ENCODE results near the gene SF3B6. TPM values are rescaled to one million over a fixed set of nuclear protein-coding genes. Genes with fewer than 3 reads are reported as not detected.

The SF3B6 gene, protein sequence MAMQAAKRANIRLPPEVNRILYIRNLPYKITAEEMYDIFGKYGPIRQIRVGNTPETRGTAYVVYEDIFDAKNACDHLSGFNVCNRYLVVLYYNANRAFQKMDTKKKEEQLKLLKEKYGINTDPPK
- 98.3 and 164 TPM in 2 replicates for total RNA-seq

DNA sequence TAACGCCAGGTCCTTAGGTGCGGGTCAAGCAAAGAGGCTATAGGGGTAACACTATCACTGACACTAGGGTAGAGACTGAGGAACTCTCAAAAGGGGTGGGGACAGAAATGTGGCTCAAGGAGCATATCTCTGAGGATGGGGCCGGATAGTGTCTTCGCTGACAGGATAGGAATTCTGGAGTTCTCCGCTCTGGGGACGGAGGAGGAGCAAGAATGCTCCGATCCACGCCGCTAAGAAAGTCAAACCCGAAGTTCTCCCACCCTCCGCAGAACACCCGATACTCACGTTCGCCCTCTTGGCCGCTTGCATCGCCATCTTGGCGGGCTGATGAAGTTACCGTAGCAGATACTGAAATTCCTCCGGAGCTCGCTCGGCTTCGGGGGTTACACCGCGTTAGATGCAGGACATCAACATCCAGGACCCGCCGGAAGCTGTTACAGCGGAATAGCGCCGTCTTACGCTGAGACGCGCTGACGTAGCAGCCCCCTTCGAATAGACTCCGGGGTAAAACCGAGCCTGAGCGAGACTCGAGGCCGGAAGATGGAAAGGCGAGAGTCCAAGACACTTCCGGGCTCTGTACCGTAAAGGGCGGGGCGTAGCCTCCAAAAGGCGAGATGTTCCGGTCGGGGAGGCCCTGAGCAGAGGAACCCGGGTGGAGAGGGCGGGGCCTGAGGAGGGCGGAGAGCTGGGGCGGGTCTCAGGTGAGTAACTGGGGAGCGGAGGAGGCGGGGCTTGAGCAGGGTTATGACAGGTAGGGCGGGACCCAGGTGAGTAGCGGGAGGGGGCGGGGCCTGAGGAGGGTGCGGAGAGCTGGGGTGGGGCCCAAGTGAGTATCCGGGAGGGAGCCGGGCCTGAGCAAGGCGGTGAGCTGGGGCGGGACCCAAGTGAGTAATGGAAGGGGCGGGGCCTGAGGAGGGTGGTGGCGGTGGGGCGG lies at the start of gene SF3B6:
TSS of gene SF3B6 (minus strand) at position 412 of the 934 bp plus-strand sequence. CDS start at position 315, 97 bp downstream.

DNA sequence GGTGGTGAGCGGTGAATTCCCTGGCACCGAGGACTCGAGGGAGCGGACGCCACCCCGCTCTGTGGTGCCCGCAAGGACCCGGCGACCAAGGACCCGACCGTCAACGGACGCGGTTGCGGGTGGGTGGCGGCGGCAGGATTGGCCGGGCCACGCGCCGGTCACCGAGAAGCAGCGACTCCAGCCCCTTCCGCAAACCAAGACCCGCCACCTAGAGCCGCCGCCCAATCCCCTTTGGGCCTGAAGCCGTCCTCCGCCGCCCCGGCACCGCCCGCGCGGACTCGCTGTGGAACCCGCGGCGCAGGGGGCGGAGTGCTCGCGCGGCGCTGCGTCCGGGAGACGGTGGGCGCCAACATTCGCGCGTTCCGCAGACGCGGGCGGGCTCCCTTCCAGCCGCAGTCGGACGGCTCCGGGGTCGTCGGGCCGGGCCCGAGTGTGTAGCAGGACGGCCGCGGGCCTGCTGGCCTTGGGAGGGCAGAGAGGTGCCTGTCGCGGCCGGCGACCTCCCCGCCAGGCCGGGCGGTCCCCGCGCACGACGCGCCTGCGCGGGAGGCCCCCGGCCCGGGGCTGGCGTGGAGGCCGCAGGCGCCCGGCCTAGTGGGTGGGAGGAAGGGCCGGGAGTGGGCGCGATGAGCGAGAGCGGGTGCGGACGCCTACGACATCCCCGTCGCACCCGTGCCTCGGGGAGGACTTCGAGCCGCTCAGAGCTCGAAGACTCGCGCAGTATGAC lies 47.2 kb upstream of the SF3B6 start, which contains the start of the genes FAM228B and PFN4:
TSS of gene FAM228B (plus strand) at position 275 of the 727 bp plus-strand sequence. CDS start 893 bp downstream, outside the sequence.
TSS of gene PFN4 (minus strand) at position 140 of the 727 bp plus-strand sequence. CDS start 799 bp downstream, outside the sequence.

DNA sequence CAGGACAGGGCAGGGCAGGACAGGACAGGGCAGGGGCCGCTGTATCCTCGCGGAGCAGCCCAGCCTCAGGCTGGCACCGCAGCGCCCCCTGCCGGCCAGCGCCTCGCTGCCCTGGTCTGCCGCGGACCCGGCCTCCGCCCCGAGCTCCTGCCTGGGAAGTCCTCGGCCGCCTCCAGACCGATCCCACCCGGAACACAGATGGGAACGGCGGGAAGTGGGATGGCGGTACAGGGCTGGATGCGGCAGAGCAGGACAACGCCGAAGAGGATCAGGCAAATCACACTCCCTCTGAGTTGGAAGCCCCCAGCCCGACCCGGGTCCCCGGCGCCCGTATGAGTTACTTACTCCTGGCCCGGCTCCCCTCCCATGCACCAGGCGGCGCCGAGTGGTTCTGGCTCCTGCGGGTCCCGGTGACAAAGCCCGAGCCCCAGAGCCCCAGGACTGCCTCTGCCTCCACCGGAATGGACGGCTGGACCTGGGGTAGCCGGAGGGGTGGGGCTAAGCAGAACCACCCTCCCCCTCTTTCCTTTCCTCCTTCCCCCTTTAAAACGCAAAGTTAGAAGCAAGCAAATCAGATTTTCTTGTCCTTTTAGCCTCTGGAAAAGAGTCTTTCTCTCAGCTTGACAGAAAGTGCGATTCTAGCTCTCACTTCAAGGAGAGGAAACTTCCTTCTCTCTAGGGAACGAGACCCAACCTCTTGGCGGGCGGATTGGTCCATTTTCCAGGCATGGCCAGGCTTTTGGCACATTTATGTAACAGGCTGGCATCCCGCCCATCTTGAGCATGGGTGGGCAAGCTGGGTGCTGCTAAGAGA lies 8.5 kb upstream of the SF3B6 start, which contains the start of gene TP53I3:
TSS of gene TP53I3 (minus strand) at position 449 of the 814 bp plus-strand sequence. CDS start 508 bp downstream, outside the sequence.

DNA sequence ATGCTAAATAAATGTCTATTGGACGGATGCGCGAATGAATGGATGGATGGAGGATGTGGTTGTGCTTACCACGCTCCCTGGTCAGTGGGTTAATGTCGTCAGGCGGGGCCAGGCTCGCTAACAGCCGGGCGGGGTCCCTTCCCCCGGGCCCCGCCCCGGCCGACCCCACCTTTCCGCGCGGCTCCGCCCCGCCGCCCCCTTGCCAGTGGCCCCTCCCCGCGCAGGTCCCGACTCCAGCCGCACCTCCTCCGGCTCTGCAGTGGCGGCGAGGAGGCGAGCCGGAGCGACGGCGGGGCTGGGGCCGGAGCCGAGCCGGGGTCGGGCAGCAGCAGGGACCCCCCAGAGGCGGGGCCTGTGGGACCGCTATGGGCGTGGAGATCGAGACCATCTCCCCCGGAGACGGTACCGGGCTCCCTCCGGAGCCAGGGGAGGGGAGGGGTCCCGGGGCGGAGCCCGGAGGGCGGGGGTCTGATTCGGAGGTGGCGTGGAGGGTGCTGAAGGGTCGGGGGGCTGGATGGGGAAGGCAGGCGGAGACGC lies 26.6 kb downstream of the SF3B6 start, which contains the start of gene FKBP1B:
TSS of gene FKBP1B (plus strand) at position 257 of the 537 bp plus-strand sequence. CDS start at position 366, 109 bp downstream.

DNA sequence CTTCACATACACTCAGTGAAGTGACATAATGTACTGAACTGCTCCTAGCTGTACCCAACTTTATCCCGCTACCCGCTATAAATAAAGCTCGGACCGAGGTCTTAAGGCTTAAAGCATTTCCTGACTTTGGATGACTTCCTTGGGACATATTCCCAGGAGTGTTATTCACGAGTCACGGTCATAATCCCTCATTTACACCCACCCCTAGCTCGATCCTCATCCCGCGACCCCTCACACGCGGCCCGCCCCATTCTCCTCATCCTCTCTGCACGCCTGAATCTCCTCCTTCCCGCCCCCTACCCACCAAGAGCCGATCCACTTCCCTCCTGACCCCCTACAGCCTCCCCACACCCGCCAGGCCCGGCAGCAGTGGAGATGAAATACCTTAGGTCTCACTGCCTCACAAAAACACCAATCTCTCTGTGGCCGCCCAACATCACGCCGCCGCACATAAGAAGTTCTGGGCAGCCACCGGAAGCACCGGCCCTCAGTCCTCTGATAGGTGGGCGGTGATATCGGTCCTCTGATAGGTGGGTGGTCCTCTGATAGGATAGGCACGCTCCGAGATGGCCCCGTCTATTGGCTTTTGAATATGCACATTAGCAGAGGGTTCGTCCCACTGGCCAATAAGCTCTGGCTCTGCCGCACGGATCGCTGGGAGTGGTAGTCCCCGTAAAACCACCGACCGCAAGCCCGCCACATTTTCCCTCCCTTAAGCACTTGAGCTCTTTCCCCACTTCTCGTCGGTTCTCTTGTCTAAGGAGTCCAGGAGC lies 29.0 kb downstream of the SF3B6 start, which contains the start of gene WDCP:
TSS of gene WDCP (minus strand) at position 462 of the 773 bp plus-strand sequence. CDS start 7,897 bp downstream, outside the sequence.

Small RNA genes within 50 kb of the gene (small RNA-seq; reads per million reads assigned to genes)
- not detected for gene RNU6-370P

Other genes starting within 250 kb of the SF3B6 start
- 11.7 and 13.2 TPM in 2 replicates for gene ATAD2B, start 149.2 kb downstream of the SF3B6 start, total RNA-seq
- gene UBXN2A, start 135.9 kb downstream of the SF3B6 start, total RNA-seq, result 4.8 and 9.6 TPM in 2 replicates
- gene MFSD2B, start 66.2 kb downstream of the SF3B6 start, total RNA-seq, result under 0.01 and 0.37 TPM in 2 replicates
- gene WDCP, start 28.9 kb downstream of the SF3B6 start, total RNA-seq, result 8.1 and 12.7 TPM in 2 replicates
- gene FKBP1B, start 26.6 kb downstream of the SF3B6 start, total RNA-seq, result 4.4 and 5.3 TPM in 2 replicates
- gene TP53I3, start 8.5 kb upstream of the SF3B6 start, total RNA-seq, result 23.9 and 40.4 TPM in 2 replicates
- gene PFN4, start 47.0 kb upstream of the SF3B6 start, total RNA-seq, result 0.78 TPM in 1 of 2 replicates, not detected in the other
- 3.9 and 5.1 TPM in 2 replicates for gene FAM228B, start 47.1 kb upstream of the SF3B6 start, total RNA-seq
- gene FAM228A, start 98.7 kb upstream of the SF3B6 start, total RNA-seq, result 0.98 TPM in 1 of 2 replicates, not detected in the other